K562 (cell line): Measurements from ENCODE around the gene RSPH6A. TPM values are rescaled to one million over a fixed set of nuclear protein-coding genes. Genes with fewer than 3 reads are reported as not detected.

Experiments
- BCLAF1 ChIP-seq, 2 experiments: fragments of 450-650 bp in 1 of 2; IDR thresholded peaks; 2 replicates each; pipeline ENCODE4 v1.6.1; 2011 to 2017; ENCODE audit warnings: low read depth in 2 of 2, antibody characterized with exemption in 1 of 2, borderline replicate concordance in 1 of 2, low read length in 1 of 2, mild to moderate bottlenecking in 1 of 2, mixed read lengths in 1 of 2; ENCODE audit not compliant: control insufficient read depth in 1 of 2
- C11orf30 ChIP-seq: fragments of 450-650 bp; IDR thresholded peaks from 2 replicates; pipeline ENCODE4 v1.6.1; 2016; ENCODE audit warnings: low read depth, mild to moderate bottlenecking
- ETV6 ChIP-seq, 3 experiments: fragments of 150-350 bp in 1 of 3; sonication (generic) in 1 of 3; formaldehyde crosslinking in 1 of 3; IDR thresholded peaks; 2 replicates each; pipeline versions ENCODE4 v1.6.1 to v1.8.0; 2014 to 2022; ENCODE audit warnings: borderline replicate concordance in 2 of 3, low read depth in 2 of 3, antibody characterized with exemption in 1 of 3, low read length in 1 of 3, mild to moderate bottlenecking in 1 of 3, missing genetic modification reagents in 1 of 3
- HMBOX1 ChIP-seq: sonication (generic); IDR thresholded peaks from 2 replicates; pipeline ENCODE4 v1.6.1; 2016
- NFYB ChIP-seq: IDR thresholded peaks from 2 replicates; pipeline ENCODE4 v1.6.1; 2011; ENCODE audit warnings: mild to moderate bottlenecking, moderate library complexity; ENCODE audit not compliant: insufficient read length; ENCODE audit errors: extremely low read depth
- PBX2 ChIP-seq, 2 experiments: IDR thresholded peaks in 1 of 2; conservative IDR thresholded peaks in 1 of 2; 2 replicates each; pipeline ENCODE4 v1.6.1; 2016; ENCODE audit warnings: low read depth in 2 of 2, mild to moderate bottlenecking in 1 of 2, missing compliant biosample characterization in 1 of 2, missing genetic modification characterization in 1 of 2, moderate library complexity in 1 of 2
- SIN3B ChIP-seq: fragments of 450-650 bp; IDR thresholded peaks from 2 replicates; pipeline ENCODE4 v1.6.1; 2017; ENCODE audit warnings: low read depth, mild to moderate bottlenecking, moderate library complexity
- SOX6 ChIP-seq: fragments of 450-650 bp; IDR thresholded peaks from 2 replicates; pipeline ENCODE4 v1.6.1; 2014; ENCODE audit warnings: mild to moderate bottlenecking
- TAF7 ChIP-seq: fragments of 450-650 bp; IDR thresholded peaks from 2 replicates; pipeline ENCODE4 v1.6.1; 2016; ENCODE audit warnings: missing genetic modification characterization, missing compliant biosample characterization
- ZBTB5 ChIP-seq: fragments of 450-650 bp; IDR thresholded peaks from 2 replicates; pipeline ENCODE4 v1.6.1; 2017; ENCODE audit warnings: antibody characterized with exemption
- ZNF165 ChIP-seq: fragments of 250-450 bp; sonication (Bioruptor Pico); IDR thresholded peaks from 2 replicates; pipeline ENCODE4 v1.4.0; 2020; ENCODE audit warnings: borderline replicate concordance
- ZNF184 ChIP-seq: sonication (generic); formaldehyde crosslinking; IDR thresholded peaks from 2 replicates; pipeline ENCODE4 v1.5.0; 2020; ENCODE audit warnings: missing genetic modification reagents
- ZNF77 ChIP-seq: fragments of 250-450 bp; sonication (Bioruptor Pico); IDR thresholded peaks from 2 replicates; pipeline ENCODE4 v1.5.0; 2020
- polyA plus RNA-seq, 8 experiments: library from polyadenylated mRNA; depleted of rRNA in 4 of 8; stranded (reverse) in 5 of 8; unstranded in 3 of 8; fragments of >200 nt; fragmentation: Nextera tagmentation in 2 of 8; fragmentation: Illumina TruSeq in 1 of 8; extraction: Ambion mirVana in 2 of 8; extraction: Trizol in 1 of 8; gene quantifications; 2 replicates each; pipeline versions ENCODE4 v1.2.1 to v1.2.3, GENCODE V29; 2011 to 2014; ENCODE audit warnings: inconsistent platforms in 1 of 8, missing spikeins in 1 of 8
- total RNA-seq, 7 experiments: library from RNA; depleted of rRNA in 6 of 7; stranded (reverse); fragments of >200 nt in 6 of 7; fragmentation: Illumina TruSeq in 2 of 7; extraction: Trizol in 2 of 7; gene quantifications; 2 replicates each; pipeline versions ENCODE4 v1.2.1 to v1.2.3, GENCODE V29; 2011 to 2021; ENCODE audit warnings: low replicate concordance in 1 of 7

Gene RSPH6A
- total and polyA plus RNA-seq, 9 of the 15 experiments (the other 6 are each of a cell fraction or from before 2014, with no cell fraction given) = 0.03 to 0.15 (median 0.07) TPM; not detected in 5

- TF ChIP-seq BCLAF1 (IDR thresholded peaks at IDR 0.05; ENCODE audit: borderline replicate concordance in 1 of 2, control insufficient read depth in 1 of 2, low read depth in 2 of 2, low read length in 1 of 2) = no peak
- TF ChIP-seq ZNF184 (CRISPR knock-in tag) = no peak
- TF ChIP-seq HMBOX1 = no peak
- TF ChIP-seq PBX2 (CRISPR knock-in tag; IDR thresholded peaks at IDR 0.05; ENCODE audit: low read depth) = peak; percentile 86
- TF ChIP-seq PBX2 (tag; conservative IDR thresholded peaks at IDR 0.05; ENCODE audit: low read depth) = peak; percentile 91
- no peak for TF ChIP-seq TAF7 (tag)
- TF ChIP-seq ETV6 (IDR thresholded peaks at IDR 0.05; ENCODE audit: borderline replicate concordance in 1 of 2, low read depth in 2 of 2, low read length in 1 of 2) = no peak
- no peak for TF ChIP-seq ETV6 (CRISPR knock-in tag; IDR thresholded peaks at IDR 0.05; ENCODE audit: borderline replicate concordance)
- TF ChIP-seq SIN3B = peak; percentile 82
- TF ChIP-seq SOX6 = no peak
- TF ChIP-seq ZNF165 (CRISPR knock-in tag) = no peak
- TF ChIP-seq ZNF77 (CRISPR knock-in tag) = no peak
- TF ChIP-seq ZBTB5 = no peak
- no peak for TF ChIP-seq C11orf30
- TF ChIP-seq NFYB = peak; percentile 15
Observed at GRCh38 chr19:45792470-45793177, 22.5 kb downstream of the RSPH6A start, which contains the start of gene DMWD (continued).
